ENCODE results near the gene PPP1R1C. TPM values are rescaled to one million over a fixed set of nuclear protein-coding genes. Genes with fewer than 3 reads are reported as not detected.

PPP1R1C gene
- total and polyA plus RNA-seq, 2 of the 13 experiments (the other 11 are each of a cell fraction or from before 2014, with no cell fraction given): 1.5 to 3.5 TPM

- no peak for FAIRE-seq
- no peaks in the 10 kb centered on the region for H3K36me3 ChIP-seq (replicated peaks in 1 of 2; ENCODE audit: control insufficient read depth in 1 of 2, insufficient read depth in 2 of 2, low read length in 2 of 2)
- no peak overlapping the region for H3K4me2 ChIP-seq (ENCODE audit: low read depth, low read length)
- ChIA-PET CTCF (ENCODE audit: low intra/inter-chr PET ratio, low total read pairs) (no interaction called here), POLR2A (no interaction called here)
- H3K27me3 ChIP-seq (ENCODE audit: control insufficient read depth in 1 of 2, insufficient read depth in 2 of 2, low read length in 2 of 2): no peaks in the 10 kb centered on the region; a peak in 1 of 5 replicates
- H3K9me3 ChIP-seq (ENCODE audit: low read length): no peaks in the 10 kb centered on the region
- no peaks in the 10 kb centered on the region for H4K20me1 ChIP-seq (ENCODE audit: insufficient read depth, low read length)
- ATAC-seq: no peak
- WGBS (ENCODE audit: low lambda C conversion rate): 56% methylated on average over 4 of the region's 4 CpGs
- no peak overlapping the region for H3K4me3 ChIP-seq (replicated peaks in 1 of 3; ENCODE audit: insufficient read depth in 1 of 3, low read depth in 2 of 3, low read length in 3 of 3)
- no peak overlapping the region for H3K9ac ChIP-seq (ENCODE audit: insufficient read depth, low read depth, low read length)
- intact Hi-C loops (cut with micrococcal nuclease; ENCODE audit: unreplicated experiment) (loop anchor here (10.0 kb wide), 1 partner anchor 117 kb away; no protein-coding TSS in a partner anchor), in situ Hi-C loops (cut with HindIII; ENCODE audit: extremely low pct_ligation_motif_present, low pct_unique_long_range_greater_than_20kb) (no loop called here)
- no peak for TF ChIP-seq ZHX1 (CRISPR knock-in tag; IDR thresholded peaks at IDR 0.05; ENCODE audit: low read depth)
- no peak for TF ChIP-seq MYPOP (CRISPR knock-in tag; IDR thresholded peaks at IDR 0.05)
- no peak for TF ChIP-seq ZNF276 (CRISPR knock-in tag; IDR thresholded peaks at IDR 0.05; ENCODE audit: low read depth)
- TF ChIP-seq GATAD2A (CRISPR knock-in tag; IDR thresholded peaks at IDR 0.05): no peak
- no peak for TF ChIP-seq AGO1 (IDR thresholded peaks at IDR 0.05; ENCODE audit: low read depth, low read length, poor library complexity, severe bottlenecking)
- H3K4me1 ChIP-seq (ENCODE audit: insufficient read depth, low read length): peaks cover 30% of the 10 kb centered on the region
- H2AFZ ChIP-seq (ENCODE audit: low read length): no peak overlapping the region
- no peak for DNase-seq (ENCODE audit: low spot score)
- H3K79me2 ChIP-seq (ENCODE audit: insufficient read depth, low read length): no peaks in the 10 kb centered on the region
- BruUV-seq (replicated peaks): no TSS peak
- H3K27ac ChIP-seq (ENCODE audit: extremely low read length, insufficient read depth, low read length): no peak overlapping the region
Observed at GRCh38 chr2:181957668-181958067, 28.0 kb upstream of the PPP1R1C start.
